ENCODE measurements around the gene PPP2R2B. TPM values are rescaled to one million over a fixed set of nuclear protein-coding genes. Genes with fewer than 3 reads are reported as not detected.

The PPP2R2B gene
- total RNA-seq: not detected in 2 replicates

- no peak for DNase-seq (ENCODE audit: low read depth, low spot score)
These were observed at the start of gene PPP2R2B for GRCh38 chr5:146878476-146879172. Gene PPP2R2B, minus strand, starts transcription at chr5:146878757.

- no peak for DNase-seq (ENCODE audit: low read depth, low spot score)
These were observed 45.6 kb upstream of the PPP2R2B start for GRCh38 chr5:146924132-146924531.

- DNase-seq (ENCODE audit: low read depth, low spot score): no peak
These were observed 42.7 kb upstream of the PPP2R2B start for GRCh38 chr5:146921225-146921624.

- no peak for DNase-seq (ENCODE audit: low read depth, low spot score)
These were observed 41.9 kb upstream of the PPP2R2B start for GRCh38 chr5:146920351-146920881.

- no peak for DNase-seq (ENCODE audit: low read depth, low spot score)
These were observed 40.7 kb upstream of the PPP2R2B start for GRCh38 chr5:146919304-146919703.

- no peak for DNase-seq (ENCODE audit: low read depth, low spot score)
These were observed 39.4 kb upstream of the PPP2R2B start for GRCh38 chr5:146917931-146918330.

GRCh38 chr5:146912874-146913273, 34.3 kb upstream of the PPP2R2B start:
- DNase-seq (ENCODE audit: low read depth, low spot score): no peak

- no peak for DNase-seq (ENCODE audit: low read depth, low spot score)
These were observed 31.7 kb upstream of the PPP2R2B start for GRCh38 chr5:146910239-146910638.

- DNase-seq (ENCODE audit: low read depth, low spot score): no peak
These were observed 30.9 kb upstream of the PPP2R2B start for GRCh38 chr5:146909255-146910068.

- no peak for DNase-seq (ENCODE audit: low read depth, low spot score)
These were observed 28.2 kb upstream of the PPP2R2B start for GRCh38 chr5:146906803-146907202.

- DNase-seq (ENCODE audit: low read depth, low spot score): no peak
These were observed 26.3 kb upstream of the PPP2R2B start for GRCh38 chr5:146904890-146905289.

- no peak for DNase-seq (ENCODE audit: low read depth, low spot score)
These were observed 25.2 kb upstream of the PPP2R2B start for GRCh38 chr5:146903789-146904188.

- no peak for DNase-seq (ENCODE audit: low read depth, low spot score)
These were observed 23.9 kb upstream of the PPP2R2B start for GRCh38 chr5:146902471-146902870.

GRCh38 chr5:146897061-146897460, 18.5 kb upstream of the PPP2R2B start:
- DNase-seq (ENCODE audit: low read depth, low spot score): no peak

GRCh38 chr5:146894753-146895521, 16.4 kb upstream of the PPP2R2B start:
- no peak for DNase-seq (ENCODE audit: low read depth, low spot score)

- no peak for DNase-seq (ENCODE audit: low read depth, low spot score)
These were observed 15.4 kb upstream of the PPP2R2B start for GRCh38 chr5:146893991-146894390.

GRCh38 chr5:146892231-146892630, 13.7 kb upstream of the PPP2R2B start:
- DNase-seq (ENCODE audit: low read depth, low spot score): no peak

- no peak for DNase-seq (ENCODE audit: low read depth, low spot score)
These were observed 13.0 kb upstream of the PPP2R2B start for GRCh38 chr5:146891511-146891910.

- no peak for DNase-seq (ENCODE audit: low read depth, low spot score)
These were observed 12.3 kb upstream of the PPP2R2B start for GRCh38 chr5:146890731-146891440.

GRCh38 chr5:146890066-146890465, 11.5 kb upstream of the PPP2R2B start:
- DNase-seq (ENCODE audit: low read depth, low spot score): no peak

- DNase-seq (ENCODE audit: low read depth, low spot score): no peak
These were observed 10.6 kb upstream of the PPP2R2B start for GRCh38 chr5:146889169-146889568.

Data from pulmonary artery endothelial cell (primary cell).